GM19043 (cell line): ENCODE data around the gene GSG1L.

Source experiments
- ATAC-seq: cut with Tn5 transposase; IDR thresholded peaks from one replicate; pipeline ENCODE4 v1.9.1; 2021; ENCODE audit warnings: low read depth; ENCODE audit not compliant: unreplicated experiment

Gene GSG1L

GRCh38 chr16:28063591-28064061 is at the start of gene GSG1L:
TSS of gene GSG1L (minus strand) at chr16:28063714. CDS start at chr16:28063424, 290 bp downstream.
- no peak for ATAC-seq

GRCh38 chr16:28112908-28113307 is 49.4 kb upstream of the GSG1L start:
- ATAC-seq, result no peak

GRCh38 chr16:28110977-28111376 is 47.5 kb upstream of the GSG1L start:
- no peak for ATAC-seq

DNA sequence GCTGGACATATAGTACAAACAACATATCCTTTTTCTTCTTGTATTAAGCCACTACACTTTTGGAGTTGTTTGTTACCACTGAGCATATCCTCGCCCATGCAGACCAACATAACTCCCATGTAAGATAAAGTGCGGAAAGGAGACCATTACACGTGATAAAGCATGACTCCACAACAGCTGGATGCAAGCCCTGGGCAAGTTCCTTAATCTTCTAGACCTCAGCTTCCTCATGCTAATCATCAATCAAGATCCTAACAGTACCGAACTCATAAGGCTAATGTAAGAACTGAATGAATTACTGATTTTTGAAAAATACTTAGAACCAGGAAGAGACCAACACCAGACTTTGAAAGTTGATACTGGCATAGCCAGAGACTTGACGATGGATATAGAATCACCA is 47.0 kb upstream of the GSG1L start:
- no peak for ATAC-seq

GRCh38 chr16:28110074-28110473 is 46.6 kb upstream of the GSG1L start:
- ATAC-seq, result no peak

DNA sequence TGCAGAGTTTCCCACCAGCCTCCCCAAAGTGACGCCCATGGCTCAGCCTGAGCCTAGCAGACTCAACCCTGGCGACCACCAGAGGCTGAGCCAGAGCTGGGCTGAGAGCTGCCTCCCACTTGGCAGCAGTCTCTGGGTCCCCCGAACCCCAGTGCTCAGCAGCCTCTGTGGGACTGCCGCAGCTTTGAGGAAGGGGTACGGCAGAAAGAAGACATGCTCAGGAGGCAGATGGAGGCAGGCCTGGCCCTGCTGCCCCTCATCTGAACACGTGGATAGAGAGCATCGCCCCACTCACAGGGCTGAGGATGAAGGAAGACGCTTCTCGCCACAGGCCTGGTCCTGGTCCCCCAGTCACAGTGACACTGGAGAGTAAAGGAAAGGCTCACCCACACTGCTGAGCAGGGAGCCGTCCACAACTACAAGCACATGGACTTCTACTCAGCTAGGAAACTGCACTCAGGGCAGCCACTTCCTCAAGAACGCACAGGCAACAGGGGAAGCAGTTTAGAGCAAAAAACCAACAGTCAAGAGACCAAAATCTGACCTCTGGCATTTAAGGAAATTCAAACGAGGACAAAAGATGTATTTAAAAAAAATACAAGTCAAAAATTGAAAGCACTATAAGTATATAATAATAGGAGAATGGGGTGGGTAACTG is 45.2 kb upstream of the GSG1L start:
- ATAC-seq, result no peak

- ATAC-seq, result no peak
Measured at GRCh38 chr16:28107232-28107631, 43.7 kb upstream of the GSG1L start.

DNA sequence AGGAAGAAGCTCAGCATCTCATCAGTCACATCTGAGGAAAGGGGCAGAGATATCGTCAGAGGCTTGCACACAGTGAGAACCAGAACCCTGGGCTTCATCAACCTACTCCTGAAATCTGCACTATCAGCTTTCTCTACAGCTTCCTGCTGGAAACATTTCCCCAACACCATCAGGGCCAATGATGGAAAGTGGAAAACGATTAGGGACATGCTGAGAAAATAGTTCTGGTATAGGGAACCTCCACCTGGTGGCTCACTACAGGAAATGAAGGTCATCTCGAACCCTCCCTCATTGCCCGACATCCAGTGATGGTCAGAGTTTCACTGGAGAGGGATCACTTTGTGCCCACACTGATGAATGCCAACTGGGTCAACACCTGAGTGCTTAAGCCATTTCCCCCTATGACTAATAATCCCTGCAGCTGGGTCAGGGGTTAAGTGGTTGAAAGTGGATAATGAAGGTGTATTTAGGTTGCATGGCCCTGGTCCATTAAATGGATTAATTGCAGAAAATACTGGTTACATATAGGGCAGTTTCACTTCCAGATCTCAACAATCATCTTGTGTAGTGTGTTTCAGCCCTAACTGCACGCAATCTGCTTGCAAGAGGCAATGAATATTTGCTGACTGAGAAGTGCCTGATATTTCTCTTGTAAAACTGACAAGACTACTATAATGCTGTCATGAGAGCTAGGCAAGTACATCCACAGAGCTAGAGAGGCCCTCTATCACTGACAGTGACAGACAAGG is 43.1 kb upstream of the GSG1L start:
- ATAC-seq, result no peak

DNA sequence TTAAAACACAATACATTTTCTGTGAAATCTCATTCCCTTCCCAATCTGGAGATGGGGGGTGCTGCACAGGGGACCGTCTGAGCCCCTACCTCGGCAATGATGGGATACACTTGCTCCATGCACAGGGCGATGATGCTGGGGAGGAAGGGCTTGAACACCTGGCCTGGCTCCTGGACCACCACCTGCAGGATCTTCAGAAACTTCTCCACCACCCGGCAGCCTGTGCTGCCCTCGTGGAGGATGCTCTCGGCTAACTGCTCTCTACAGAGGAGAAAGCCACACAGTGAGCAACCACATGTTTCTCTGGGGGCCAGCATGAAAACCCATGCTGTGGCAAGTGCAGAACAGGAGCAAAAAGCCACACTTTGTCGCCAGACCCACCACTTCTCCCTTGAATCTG is 42.4 kb upstream of the GSG1L start:
- no peak for ATAC-seq

GRCh38 chr16:28105297-28105696 is 41.8 kb upstream of the GSG1L start:
- ATAC-seq, result no peak

GRCh38 chr16:28104404-28104803 is 40.9 kb upstream of the GSG1L start:
- no peak for ATAC-seq

- ATAC-seq, result no peak
Measured at GRCh38 chr16:28103516-28104170, 40.1 kb upstream of the GSG1L start.

DNA sequence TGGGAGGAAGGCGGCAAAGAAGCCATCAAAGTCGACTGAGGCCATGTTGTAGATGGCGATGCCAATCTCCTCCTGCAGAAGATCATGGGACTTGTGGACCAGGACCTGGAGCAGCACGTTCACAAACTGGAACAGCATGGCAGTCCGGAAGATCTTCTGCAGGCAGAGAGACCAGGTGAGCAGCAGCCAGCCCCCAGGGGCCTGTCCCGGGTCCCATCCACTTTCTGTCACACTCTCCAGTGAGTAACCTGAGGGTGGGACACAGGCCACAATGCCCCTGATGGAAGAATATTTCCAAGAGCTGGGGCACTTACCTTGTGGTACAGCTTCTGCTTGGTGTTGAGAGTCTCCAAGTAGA is 38.0 kb upstream of the GSG1L start:
- ATAC-seq, result no peak

GRCh38 chr16:28100810-28101532 is 37.5 kb upstream of the GSG1L start:
- ATAC-seq, result no peak

GRCh38 chr16:28098959-28099945 is 35.7 kb upstream of the GSG1L start:
- no peak for ATAC-seq

DNA sequence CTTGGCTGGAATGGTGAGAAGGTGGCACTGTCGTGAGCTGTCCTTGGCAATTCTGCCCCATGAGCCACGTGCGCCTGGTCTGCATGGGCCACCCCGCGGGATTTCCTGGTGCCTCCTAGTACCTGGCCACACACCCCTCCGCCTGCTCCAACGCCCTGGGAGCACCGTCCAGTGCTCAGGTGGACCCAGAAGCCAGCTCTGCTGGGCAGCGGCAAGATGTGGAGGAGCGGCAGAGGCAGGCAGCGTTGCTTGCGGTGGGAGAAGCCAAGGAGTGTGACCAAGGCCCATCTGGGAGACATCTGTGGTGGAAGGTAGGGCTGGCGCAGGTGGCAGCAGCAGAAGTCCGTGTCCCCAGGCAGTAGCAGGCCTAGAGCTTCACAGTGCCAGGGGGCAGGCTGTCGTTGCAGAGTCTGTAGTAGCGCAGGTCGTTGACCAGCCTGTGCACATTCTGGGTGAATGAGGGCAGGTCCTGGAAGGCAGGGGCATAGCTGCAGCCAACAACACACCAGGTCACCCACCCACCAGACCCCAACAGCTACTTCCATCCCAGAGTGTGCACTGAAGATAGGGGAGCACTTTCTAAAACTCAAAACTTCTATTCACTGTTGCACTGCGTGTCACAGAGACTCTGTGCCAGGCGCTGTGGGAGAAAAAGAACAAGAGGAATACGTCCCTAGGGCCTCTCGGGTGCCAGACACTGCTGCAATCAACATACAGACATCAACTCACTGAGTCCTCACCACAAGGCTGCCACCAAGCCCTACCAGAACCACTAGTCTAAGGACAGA is 34.9 kb upstream of the GSG1L start:
- ATAC-seq, result no peak

- ATAC-seq, result no peak
Measured at GRCh38 chr16:28096983-28097899, 33.7 kb upstream of the GSG1L start.

GRCh38 chr16:28093385-28093725 is 29.8 kb upstream of the GSG1L start:
- no peak for ATAC-seq
